Measurements from ENCODE around the gene RAD51B.
"Not testable (repeated sequence)": the region's sequence is repeated elsewhere in the genome, so short reads cannot be mapped to it uniquely, and the experiment has no call there.

The RAD51B gene

DNA sequence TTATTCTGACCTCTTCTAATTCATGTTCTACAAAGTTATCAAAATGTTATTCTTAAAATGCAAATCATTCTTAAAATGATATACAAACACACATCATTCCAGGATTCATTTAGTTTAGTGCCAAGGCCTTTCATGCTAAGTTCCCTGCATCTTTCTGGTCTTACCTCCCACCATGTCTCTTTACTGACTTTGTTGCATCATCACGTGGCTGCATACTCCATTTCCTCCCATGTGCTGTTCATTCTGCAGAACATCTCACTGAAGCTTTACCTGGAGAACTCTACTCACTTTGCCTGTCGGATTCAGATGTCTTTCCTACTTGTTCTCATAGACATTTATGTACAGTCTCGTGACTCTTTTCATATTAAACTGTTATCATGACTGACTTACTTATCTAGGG lies 278.1 kb downstream of the RAD51B start:
- TF ChIP-seq CTCF (IDR thresholded peaks at IDR 0.05; ENCODE audit: borderline replicate concordance, insufficient read depth, low read depth, low read length): no peak
- no peak overlapping the region for H3K4me3 ChIP-seq (ENCODE audit: low read depth, low read length)

DNA sequence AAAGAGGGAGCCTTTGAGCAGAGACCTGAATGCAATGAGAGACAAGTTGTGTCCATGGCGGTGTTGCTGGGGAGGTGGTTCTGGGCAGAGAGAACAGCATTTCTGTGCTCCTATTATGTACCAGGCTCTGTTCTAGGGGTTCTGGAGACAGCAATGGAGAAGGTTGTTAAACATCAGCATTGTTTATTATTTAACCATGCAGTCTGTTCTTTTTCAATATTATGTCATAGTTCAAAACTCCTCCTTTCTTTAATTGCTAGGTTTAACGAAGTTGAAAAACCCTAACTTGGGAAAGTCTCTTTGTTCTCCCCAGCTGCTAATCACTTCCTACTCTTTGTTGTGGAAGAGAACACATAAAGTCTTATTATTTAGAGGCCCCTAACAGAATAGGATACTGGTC lies 279.3 kb downstream of the RAD51B start:
- TF ChIP-seq CTCF (IDR thresholded peaks at IDR 0.05; ENCODE audit: borderline replicate concordance, insufficient read depth, low read depth, low read length): no peak
- H3K4me3 ChIP-seq (ENCODE audit: low read depth, low read length): no peak overlapping the region

- H3K4me3 ChIP-seq (ENCODE audit: low read depth, low read length): no peak overlapping the region
- TF ChIP-seq CTCF (IDR thresholded peaks at IDR 0.05; ENCODE audit: borderline replicate concordance, insufficient read depth, low read depth, low read length): no peak
These were observed 280.0 kb downstream of the RAD51B start for GRCh38 chr14:68099495-68100045.

- not testable (repeated sequence) for H3K4me3 ChIP-seq (ENCODE audit: low read depth, low read length)
These were observed 282.2 kb downstream of the RAD51B start for GRCh38 chr14:68101715-68102301.

GRCh38 chr14:68103853-68104252 lies 284.3 kb downstream of the RAD51B start:
- TF ChIP-seq CTCF (IDR thresholded peaks at IDR 0.05; ENCODE audit: borderline replicate concordance, insufficient read depth, low read depth, low read length): no peak
- H3K4me3 ChIP-seq (ENCODE audit: low read depth, low read length): no peak overlapping the region

GRCh38 chr14:68104518-68104917 lies 284.9 kb downstream of the RAD51B start:
- no peak for TF ChIP-seq CTCF (IDR thresholded peaks at IDR 0.05; ENCODE audit: borderline replicate concordance, insufficient read depth, low read depth, low read length)
- H3K4me3 ChIP-seq (ENCODE audit: low read depth, low read length): no peak overlapping the region

- no peak overlapping the region for H3K4me3 ChIP-seq (ENCODE audit: low read depth, low read length)
- TF ChIP-seq CTCF (IDR thresholded peaks at IDR 0.05; ENCODE audit: borderline replicate concordance, insufficient read depth, low read depth, low read length): no peak
These were observed 286.2 kb downstream of the RAD51B start for GRCh38 chr14:68105816-68106215.
